DND-41 (cell line): ENCODE results near the gene PJA1.

Experiments used
- ATAC-seq: fragments of 200-7000 bp; cut with Tn5 transposase; 3 replicates; pipeline ENCODE4 v1.9.1; 2021; ENCODE audit warnings: low read depth; ENCODE audit not compliant: insufficient read depth
- DNase-seq: peaks from one replicate; pipeline ENCODE4 v3.0.0-alpha.2; 2020
- H2AFZ ChIP-seq: 2 replicates; pipeline ENCODE4 v1.6.0; 2012; ENCODE audit warnings: low read depth, low read length
- H3K27ac ChIP-seq: 2 replicates; pipeline ENCODE4 v1.5.1; 2012; ENCODE audit warnings: low read length, inconsistent platforms
- H3K27me3 ChIP-seq: fragments of 200-600 bp; sonication (generic); 2 replicates; pipeline ENCODE4 v1.6.0; 2012; ENCODE audit warnings: low read length, mild to moderate bottlenecking, inconsistent platforms; ENCODE audit not compliant: insufficient read depth, poor library complexity
- H3K36me3 ChIP-seq: 2 replicates; pipeline ENCODE4 v1.5.1; 2012; ENCODE audit warnings: low read length, inconsistent platforms; ENCODE audit not compliant: insufficient read depth
- H3K4me1 ChIP-seq: 2 replicates; pipeline ENCODE4 v1.5.1; 2012; ENCODE audit warnings: mild to moderate bottlenecking, low read length; ENCODE audit not compliant: insufficient read depth
- H3K4me2 ChIP-seq: 2 replicates; pipeline ENCODE4 v1.6.0; 2012; ENCODE audit warnings: mild to moderate bottlenecking, moderate library complexity, low read length, inconsistent platforms; ENCODE audit not compliant: insufficient read depth
- H3K4me3 ChIP-seq, 2 experiments: fragments of 200-600 bp in 1 of 2; shearing (Covaris generic) in 1 of 2; 2 replicates each; pipeline ENCODE4 v1.5.1; 2012 to 2016; ENCODE audit warnings: inconsistent platforms in 2 of 2, low read length in 2 of 2, mild to moderate bottlenecking in 2 of 2, low read depth in 1 of 2, moderate library complexity in 1 of 2
- H3K79me2 ChIP-seq: 2 replicates; pipeline ENCODE4 v1.6.0; 2012; ENCODE audit warnings: low read length, inconsistent platforms; ENCODE audit not compliant: insufficient read depth
- H3K9ac ChIP-seq: 2 replicates; pipeline ENCODE4 v1.6.0; 2012; ENCODE audit warnings: low read depth, mild to moderate bottlenecking, inconsistent platforms, low read length, moderate library complexity
- H3K9me3 ChIP-seq: 2 replicates; pipeline ENCODE4 v1.5.1; 2012; ENCODE audit warnings: low read length, moderate library complexity, mild to moderate bottlenecking, inconsistent platforms; ENCODE audit not compliant: insufficient read depth, severe bottlenecking
- H4K20me1 ChIP-seq: 2 replicates; pipeline ENCODE4 v1.6.0; 2012; ENCODE audit warnings: low read length; ENCODE audit not compliant: insufficient read depth
- EZH2 ChIP-seq: IDR thresholded peaks from 3 replicates; pipeline ENCODE4 v1.6.1; 2012; ENCODE audit warnings: borderline replicate concordance, low read depth, mild to moderate bottlenecking, moderate library complexity, low read length, inconsistent platforms; ENCODE audit not compliant: severe bottlenecking
- TF ChIP-seq, protein P1 (sequence below): IDR thresholded peaks from 2 replicates; pipeline ENCODE4 v1.5.1; 2012; ENCODE audit warnings: borderline replicate concordance, low read length, moderate library complexity, mild to moderate bottlenecking; ENCODE audit not compliant: poor library complexity, severe bottlenecking; ENCODE audit errors: extremely low read depth

Gene PJA1

DNA sequence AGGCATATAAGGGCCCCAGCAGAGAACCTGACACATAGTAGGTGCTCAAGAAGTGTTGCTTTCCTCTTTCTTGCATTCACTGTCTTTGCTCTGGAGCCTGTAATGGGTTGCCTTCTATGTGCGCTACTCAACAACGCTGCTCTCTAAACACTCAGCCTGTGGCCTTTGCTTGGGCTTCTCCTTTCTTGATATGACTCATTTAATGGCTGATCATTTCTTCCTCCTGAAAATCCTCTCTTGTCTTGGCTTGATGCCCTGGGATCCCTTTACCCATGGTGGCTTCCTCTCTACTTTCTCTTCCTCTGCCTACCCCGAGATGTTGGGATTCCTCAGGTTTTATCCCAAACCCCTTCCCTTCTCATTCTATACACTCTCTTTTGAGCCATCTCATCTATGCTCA, 19.9 kb upstream of the PJA1 start:
- H3K27me3 ChIP-seq, result no peaks in the 10 kb centered on the region
- no peak for TF ChIP-seq EZH2
- TF ChIP-seq, protein P1, sequence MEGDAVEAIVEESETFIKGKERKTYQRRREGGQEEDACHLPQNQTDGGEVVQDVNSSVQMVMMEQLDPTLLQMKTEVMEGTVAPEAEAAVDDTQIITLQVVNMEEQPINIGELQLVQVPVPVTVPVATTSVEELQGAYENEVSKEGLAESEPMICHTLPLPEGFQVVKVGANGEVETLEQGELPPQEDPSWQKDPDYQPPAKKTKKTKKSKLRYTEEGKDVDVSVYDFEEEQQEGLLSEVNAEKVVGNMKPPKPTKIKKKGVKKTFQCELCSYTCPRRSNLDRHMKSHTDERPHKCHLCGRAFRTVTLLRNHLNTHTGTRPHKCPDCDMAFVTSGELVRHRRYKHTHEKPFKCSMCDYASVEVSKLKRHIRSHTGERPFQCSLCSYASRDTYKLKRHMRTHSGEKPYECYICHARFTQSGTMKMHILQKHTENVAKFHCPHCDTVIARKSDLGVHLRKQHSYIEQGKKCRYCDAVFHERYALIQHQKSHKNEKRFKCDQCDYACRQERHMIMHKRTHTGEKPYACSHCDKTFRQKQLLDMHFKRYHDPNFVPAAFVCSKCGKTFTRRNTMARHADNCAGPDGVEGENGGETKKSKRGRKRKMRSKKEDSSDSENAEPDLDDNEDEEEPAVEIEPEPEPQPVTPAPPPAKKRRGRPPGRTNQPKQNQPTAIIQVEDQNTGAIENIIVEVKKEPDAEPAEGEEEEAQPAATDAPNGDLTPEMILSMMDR, result no peak
- ATAC-seq, result no peak
- no peaks in the 10 kb centered on the region for H3K9me3 ChIP-seq
- H3K36me3 ChIP-seq, result no peaks in the 10 kb centered on the region
- DNase-seq, result no peak
- H2AFZ ChIP-seq, result no peak overlapping the region
- no peak overlapping the region for H3K9ac ChIP-seq
- H3K79me2 ChIP-seq, result no peaks in the 10 kb centered on the region
- no peaks in the 10 kb centered on the region for H3K4me1 ChIP-seq
- H3K27ac ChIP-seq, result no peak overlapping the region
- H3K4me3 ChIP-seq, result no peak overlapping the region
- no peak overlapping the region for H3K4me2 ChIP-seq
- H4K20me1 ChIP-seq, result no peaks in the 10 kb centered on the region

- DNase-seq (no peak), ATAC-seq (no peak)
- Histone ChIP-seq H3K27me3 (no peaks in the 10 kb centered on the region), H3K79me2 (no peaks in the 10 kb centered on the region), H3K36me3 (no peaks in the 10 kb centered on the region), H2AFZ (no peak overlapping the region), H4K20me1 (no peaks in the 10 kb centered on the region), H3K9ac (no peak overlapping the region), H3K4me3 (no peak overlapping the region), H3K4me2 (no peak overlapping the region), H3K9me3 (no peaks in the 10 kb centered on the region), H3K4me1 (no peaks in the 10 kb centered on the region), H3K27ac (no peak overlapping the region)
- TF ChIP-seq, protein P1, result no peak
- no peak for TF ChIP-seq EZH2
These were observed 17.6 kb upstream of the PJA1 start for GRCh38 chrX:69182818-69183380.

- H3K9me3 ChIP-seq, result no peaks in the 10 kb centered on the region
- ATAC-seq (no peak), DNase-seq (no peak)
- TF ChIP-seq EZH2, result no peak
- TF ChIP-seq, protein P1, result no peak
- no peaks in the 10 kb centered on the region for H3K79me2 ChIP-seq
- H3K27me3 ChIP-seq, result no peaks in the 10 kb centered on the region
- no peaks in the 10 kb centered on the region for H3K36me3 ChIP-seq
- no peaks in the 10 kb centered on the region for H3K4me1 ChIP-seq
- no peaks in the 10 kb centered on the region for H4K20me1 ChIP-seq
- H2AFZ ChIP-seq, result no peak overlapping the region
- no peak overlapping the region for H3K4me3 ChIP-seq
- H3K9ac ChIP-seq, result no peak overlapping the region
- no peak overlapping the region for H3K27ac ChIP-seq
- no peak overlapping the region for H3K4me2 ChIP-seq
These were observed 14.2 kb upstream of the PJA1 start for GRCh38 chrX:69179380-69179911.

DNA sequence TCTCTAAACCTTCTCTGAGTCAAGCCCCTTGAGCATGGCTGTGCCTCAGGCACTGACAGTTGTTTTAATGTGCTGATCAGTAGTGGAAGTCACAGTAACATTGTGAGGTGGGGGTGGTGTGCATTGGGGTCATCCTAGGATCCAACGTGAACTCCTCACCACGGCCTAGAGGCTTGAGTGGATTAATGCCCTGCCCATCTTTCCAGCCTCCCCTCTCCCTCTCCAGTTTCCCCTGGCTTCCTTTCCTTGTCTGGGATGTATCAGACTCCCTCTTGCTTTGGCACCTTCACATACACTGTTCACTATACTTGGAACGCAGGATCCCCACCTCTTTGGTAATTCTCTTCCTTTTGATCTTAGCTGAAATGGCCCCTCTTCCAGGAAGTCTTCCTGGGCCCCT, 13.3 kb upstream of the PJA1 start:
- no peaks in the 10 kb centered on the region for H3K79me2 ChIP-seq
- no peaks in the 10 kb centered on the region for H3K27me3 ChIP-seq
- H2AFZ ChIP-seq, result no peak overlapping the region
- DNase-seq (no peak), ATAC-seq (no peak)
- no peaks in the 10 kb centered on the region for H4K20me1 ChIP-seq
- no peaks in the 10 kb centered on the region for H3K36me3 ChIP-seq
- H3K27ac ChIP-seq, result no peak overlapping the region
- no peaks in the 10 kb centered on the region for H3K4me1 ChIP-seq
- H3K4me2 ChIP-seq, result no peak overlapping the region
- H3K9me3 ChIP-seq, result no peaks in the 10 kb centered on the region
- no peak overlapping the region for H3K9ac ChIP-seq
- no peak overlapping the region for H3K4me3 ChIP-seq
- TF ChIP-seq, protein P1, result no peak
- no peak for TF ChIP-seq EZH2
